Gastrocnemius medialis (tissue), 4 donors: Measurements from ENCODE around the gene KIRREL3.

ENCODE experiments used
- CTCF ChIP-seq, 5 experiments: fragments of 450-650 bp in 3 of 5; fragments of 200-600 bp in 2 of 5; sonication (generic) in 2 of 5; IDR thresholded peaks in 4 of 5; conservative IDR thresholded peaks in 1 of 5; 1 replicate in 4 of 5; 2 replicates in 1 of 5; pipeline ENCODE4 v1.5.1; 2016 to 2019; ENCODE audit warnings: antibody characterized with exemption in 5 of 5, mild to moderate bottlenecking in 3 of 5, moderate library complexity in 3 of 5
- POLR2A ChIP-seq, 2 donors: fragments of 450-650 bp; IDR thresholded peaks; one replicate each; pipeline ENCODE4 v1.6.1; 2017; ENCODE audit warnings: antibody characterized with exemption in 2 of 2, mild to moderate bottlenecking in 2 of 2, moderate library complexity in 2 of 2

GRCh38 chr11:126707498-126707897 lies 293.1 kb downstream of the KIRREL3 start:
- TF ChIP-seq POLR2A (IDR thresholded peaks at IDR 0.05), result no peak
- TF ChIP-seq CTCF (IDR thresholded peaks at IDR 0.05 in 4 of 5, conservative IDR thresholded peaks at IDR 0.05 in 1 of 5), result no peak
